GM12878 (cell line): Measurements from ENCODE around the gene ARL6.

ENCODE experiments used
- ATF2 ChIP-seq: IDR thresholded peaks from 2 replicates; pipeline ENCODE4 v1.6.1; 2012; ENCODE audit warnings: low read length, inconsistent platforms
- CEBPB ChIP-seq, 2 experiments: fragments of 150-350 bp in 1 of 2; IDR thresholded peaks; 2 replicates each; pipeline ENCODE4 v1.6.1; 2012 to 2014; ENCODE audit warnings: low read depth in 2 of 2, low read length in 2 of 2, borderline replicate concordance in 1 of 2, inconsistent platforms in 1 of 2
- CTCF ChIP-seq, 3 experiments: IDR thresholded peaks in 2 of 3; conservative IDR thresholded peaks in 1 of 3; 2 replicates each; pipeline ENCODE4 v1.5.1; 2011; ENCODE audit warnings: low read depth in 3 of 3, low read length in 3 of 3, mild to moderate bottlenecking in 3 of 3, control low read depth in 2 of 3, moderate library complexity in 2 of 3, inconsistent platforms in 1 of 3, mixed read lengths in 1 of 3; ENCODE audit not compliant: control insufficient read depth in 2 of 3, insufficient read depth in 1 of 3; ENCODE audit errors: extremely low read depth in 1 of 3
- E2F8 ChIP-seq: fragments of 450-650 bp; IDR thresholded peaks from 2 replicates; pipeline ENCODE4 v1.6.1; 2018; ENCODE audit warnings: mild to moderate bottlenecking, low read depth, moderate library complexity; ENCODE audit not compliant: partially characterized antibody
- ETV6 ChIP-seq, 2 experiments: fragments of 450-650 bp in 1 of 2; IDR thresholded peaks in 1 of 2; conservative IDR thresholded peaks in 1 of 2; 2 replicates each; pipeline ENCODE4 v1.6.1; 2014; ENCODE audit warnings: antibody characterized with exemption in 1 of 2, borderline replicate concordance in 1 of 2, low read depth in 1 of 2, mild to moderate bottlenecking in 1 of 2, moderate library complexity in 1 of 2
- JUNB ChIP-seq: IDR thresholded peaks from 2 replicates; pipeline ENCODE4 v1.6.1; 2016; ENCODE audit warnings: antibody characterized with exemption, mild to moderate bottlenecking
- MYC ChIP-seq: IDR thresholded peaks from 2 replicates; pipeline ENCODE4 v1.6.1; 2011; ENCODE audit warnings: mild to moderate bottlenecking, low read length, moderate library complexity, inconsistent platforms; ENCODE audit not compliant: insufficient read depth, insufficient replicate concordance, insufficient read length, severe bottlenecking
- NR2C2 ChIP-seq: IDR thresholded peaks from 2 replicates; pipeline ENCODE4 v1.6.1; 2011; ENCODE audit warnings: borderline replicate concordance, low read depth; ENCODE audit not compliant: control insufficient read depth, insufficient read length
- POLR2A ChIP-seq: IDR thresholded peaks from 2 replicates; pipeline ENCODE4 v1.6.1; 2011; ENCODE audit warnings: low read depth, mild to moderate bottlenecking, low read length
- TBL1XR1 ChIP-seq: IDR thresholded peaks from 2 replicates; pipeline ENCODE4 v1.6.1; 2012; ENCODE audit warnings: low read depth, low read length, improper control_type of control experiment
- TCF3 ChIP-seq: IDR thresholded peaks from 2 replicates; pipeline ENCODE4 v1.6.1; 2012; ENCODE audit warnings: low read depth, mild to moderate bottlenecking, low read length, borderline replicate concordance; ENCODE audit not compliant: insufficient read depth
- TF ChIP-seq, protein P1 (sequence below): IDR thresholded peaks from 2 replicates; pipeline ENCODE4 v1.6.1; 2012; ENCODE audit warnings: low read depth, low read length, improper control_type of control experiment

DNA sequence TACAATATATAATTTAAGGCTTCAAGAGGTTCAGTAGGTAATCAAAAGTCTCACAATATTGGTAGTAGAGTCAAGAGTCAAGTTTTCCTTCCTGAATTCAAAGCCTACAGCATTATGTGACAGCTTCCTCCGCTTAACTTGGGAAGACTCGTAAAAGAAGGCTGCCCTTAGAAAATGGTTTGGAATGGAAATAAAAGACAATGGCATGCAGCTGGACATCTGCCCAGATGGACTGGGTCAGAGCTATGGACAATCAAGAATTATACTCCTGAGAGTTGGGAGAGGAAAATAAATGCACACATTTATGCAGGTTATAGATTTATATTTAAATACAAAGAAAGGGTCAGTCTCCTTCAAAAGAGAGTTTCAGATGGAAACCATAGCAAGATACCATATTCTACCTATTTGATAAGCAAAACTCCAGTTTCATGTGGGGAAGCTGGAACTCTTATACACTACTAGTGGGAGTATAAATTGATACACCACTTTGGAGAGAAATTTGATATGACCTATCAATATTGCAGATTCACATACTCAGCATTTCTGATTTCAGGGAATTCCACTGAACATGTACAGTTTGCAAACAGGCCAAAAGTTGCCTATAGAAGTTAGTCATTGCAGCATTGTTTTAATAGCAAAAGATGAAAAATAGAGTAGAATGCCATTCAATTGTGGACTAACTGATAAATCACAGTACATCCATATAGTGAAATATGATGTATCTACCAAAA is 63.3 kb downstream of the ARL6 start:
- no peak for TF ChIP-seq CEBPB (IDR thresholded peaks at IDR 0.05; ENCODE audit: borderline replicate concordance in 1 of 2, low read depth in 2 of 2, low read length in 2 of 2)
- no peak for TF ChIP-seq NR2C2
- no peak for TF ChIP-seq ETV6 (conservative IDR thresholded peaks at IDR 0.05 in 1 of 2, IDR thresholded peaks at IDR 0.05 in 1 of 2; ENCODE audit: borderline replicate concordance in 1 of 2, low read depth in 1 of 2)
- TF ChIP-seq, protein P1, sequence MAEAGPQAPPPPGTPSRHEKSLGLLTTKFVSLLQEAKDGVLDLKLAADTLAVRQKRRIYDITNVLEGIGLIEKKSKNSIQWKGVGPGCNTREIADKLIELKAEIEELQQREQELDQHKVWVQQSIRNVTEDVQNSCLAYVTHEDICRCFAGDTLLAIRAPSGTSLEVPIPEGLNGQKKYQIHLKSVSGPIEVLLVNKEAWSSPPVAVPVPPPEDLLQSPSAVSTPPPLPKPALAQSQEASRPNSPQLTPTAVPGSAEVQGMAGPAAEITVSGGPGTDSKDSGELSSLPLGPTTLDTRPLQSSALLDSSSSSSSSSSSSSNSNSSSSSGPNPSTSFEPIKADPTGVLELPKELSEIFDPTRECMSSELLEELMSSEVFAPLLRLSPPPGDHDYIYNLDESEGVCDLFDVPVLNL = no peak
- no peak for TF ChIP-seq ATF2
- TF ChIP-seq CTCF (IDR thresholded peaks at IDR 0.05 in 2 of 3, conservative IDR thresholded peaks at IDR 0.05 in 1 of 3; ENCODE audit: control insufficient read depth in 2 of 3, extremely low read depth in 1 of 3, insufficient read depth in 1 of 3, low read depth in 3 of 3, low read length in 3 of 3) = no peak
- TF ChIP-seq E2F8 = no peak
- no peak for TF ChIP-seq POLR2A
- no peak for TF ChIP-seq TCF3
- TF ChIP-seq JUNB = no peak
- TF ChIP-seq MYC = no peak
- TF ChIP-seq TBL1XR1 = no peak
